H1 (cell line): ENCODE measurements around the gene DAPK1. TPM values are rescaled to one million over a fixed set of nuclear protein-coding genes. Genes with fewer than 3 reads are reported as not detected.

Experiments used
- CTCF ChIA-PET: fragments of 300-600 bp; sonication (Branson Sonifier 250); formaldehyde crosslinking; loops from one replicate; lab custom pipeline; 2021; ENCODE audit not compliant: partially characterized antibody; lab: Charles Lee
- POLR2A ChIA-PET: fragments of 300-600 bp; sonication (Branson Sonifier 250); formaldehyde crosslinking; loops from one replicate; lab custom pipeline; 2021; ENCODE audit warnings: inconsistent platforms; ENCODE audit not compliant: partially characterized antibody; lab: Charles Lee
- DNase-seq, 2 experiments: peaks; one replicate each; pipeline versions ENCODE4 v3.0.0 to v3.0.0-alpha.2; 2010 to 2022; ENCODE audit warnings: low spot score in 2 of 2, low read depth in 1 of 2, mixed read lengths in 1 of 2
- FAIRE-seq: peaks from 2 replicates; lab custom pipeline; 2011; peaks lifted over from hg19 to GRCh38; lab: Jason Lieb, UNC
- H2AFZ ChIP-seq: 2 replicates; pipeline ENCODE4 v1.8.1; 2012; ENCODE audit warnings: low read length, inconsistent platforms
- H2AK5ac ChIP-seq: 2 replicates; pipeline ENCODE4 v1.6.1; 2013; ENCODE audit warnings: low read depth, low read length
- H2BK120ac ChIP-seq: replicated peaks from 2 replicates; pipeline ENCODE3; 2013; ENCODE audit warnings: low read depth, low read length, inconsistent platforms
- H2BK12ac ChIP-seq: 2 replicates; pipeline ENCODE4 v1.6.1; 2013; ENCODE audit warnings: low read depth, low read length
- H2BK15ac ChIP-seq: 2 replicates; pipeline ENCODE4 v1.6.1; 2013; ENCODE audit warnings: low read length
- H2BK20ac ChIP-seq: 2 replicates; pipeline ENCODE4 v1.6.1; 2013; ENCODE audit warnings: low read length
- H2BK5ac ChIP-seq: 2 replicates; pipeline ENCODE4 v1.6.1; 2013; ENCODE audit warnings: low read depth, low read length
- H3K14ac ChIP-seq: 2 replicates; pipeline ENCODE4 v1.6.1; 2013; ENCODE audit warnings: inconsistent platforms; ENCODE audit not compliant: insufficient read length
- H3K18ac ChIP-seq: 2 replicates; pipeline ENCODE4 v1.6.1; 2013; ENCODE audit warnings: low read length; ENCODE audit errors: extremely low read depth
- H3K23ac ChIP-seq: 2 replicates; pipeline ENCODE4 v1.6.1; 2013; ENCODE audit warnings: inconsistent platforms; ENCODE audit not compliant: insufficient read length
- H3K23me2 ChIP-seq: 2 replicates; pipeline ENCODE4 v1.6.1; 2013; ENCODE audit warnings: low read depth, low read length
- H3K27ac ChIP-seq: 2 replicates; pipeline ENCODE4 v1.6.1; 2011; ENCODE audit warnings: low read depth, low read length, inconsistent platforms
- H3K27me3 ChIP-seq, 4 experiments: replicated peaks in 1 of 4; 1 replicate in 1 of 4; 2 replicates in 3 of 4; pipeline versions ENCODE4 v1.6.1 to v1.8.1; 2011 to 2013; ENCODE audit warnings: low read length in 3 of 4, mild to moderate bottlenecking in 3 of 4, inconsistent platforms in 2 of 4, mixed read lengths in 2 of 4, moderate library complexity in 1 of 4; ENCODE audit not compliant: control insufficient read depth in 3 of 4, insufficient read depth in 3 of 4; ENCODE audit errors: extremely low read depth in 1 of 4
- H3K36me3 ChIP-seq, 4 experiments: 2 replicates each; pipeline versions ENCODE4 v1.6.1 to v1.8.1; 2011 to 2013; ENCODE audit warnings: mild to moderate bottlenecking in 4 of 4, low read length in 3 of 4, moderate library complexity in 2 of 4, control low read depth in 1 of 4, inconsistent platforms in 1 of 4; ENCODE audit not compliant: insufficient read depth in 4 of 4, control insufficient read depth in 2 of 4
- H3K4ac ChIP-seq: replicated peaks from 2 replicates; pipeline ENCODE3; 2013; ENCODE audit warnings: low read length, low read depth, mixed read lengths, inconsistent platforms; ENCODE audit not compliant: insufficient read length
- H3K4me1 ChIP-seq, 4 experiments: replicated peaks in 1 of 4; 1 replicate in 1 of 4; 2 replicates in 3 of 4; pipeline versions ENCODE4 v1.6.1 to v1.8.1; 2011 to 2013; ENCODE audit warnings: low read length in 3 of 4, inconsistent platforms in 2 of 4, mixed read lengths in 1 of 4; ENCODE audit not compliant: insufficient read depth in 4 of 4, control insufficient read depth in 3 of 4
- H3K4me2 ChIP-seq, 2 experiments: 2 replicates each; pipeline versions ENCODE4 v1.6.1 to v1.8.1; 2011 to 2013; ENCODE audit warnings: low read depth in 2 of 2, low read length in 2 of 2, control low read depth in 1 of 2, inconsistent platforms in 1 of 2, mild to moderate bottlenecking in 1 of 2; ENCODE audit not compliant: insufficient read depth in 1 of 2
- H3K4me3 ChIP-seq, 4 experiments: fragments of 200-600, 300-600 bp in 1 of 4; sonication (generic), shearing (Covaris generic), sonication (Bioruptor Twin) in 1 of 4; 2 replicates each; pipeline versions ENCODE4 v1.5.1 to v1.8.1; 2011 to 2016; ENCODE audit warnings: low read length in 4 of 4, low read depth in 3 of 4, control low read depth in 2 of 4, inconsistent platforms in 2 of 4, mild to moderate bottlenecking in 2 of 4, mixed read lengths in 1 of 4, moderate library complexity in 1 of 4; ENCODE audit not compliant: insufficient read depth in 2 of 4; ENCODE audit errors: extremely low read depth in 1 of 4
- H3K56ac ChIP-seq: replicated peaks from 2 replicates; pipeline ENCODE3; 2013; ENCODE audit warnings: low read depth, mild to moderate bottlenecking, mixed read lengths, low read length, inconsistent platforms; ENCODE audit not compliant: insufficient read length
- H3K79me1 ChIP-seq: 2 replicates; pipeline ENCODE4 v1.6.1; 2013; ENCODE audit warnings: low read depth, low read length, control low read depth
- H3K79me2 ChIP-seq, 2 experiments: 2 replicates each; pipeline versions ENCODE4 v1.6.1 to v1.8.1; 2012 to 2013; ENCODE audit warnings: low read length in 2 of 2, mild to moderate bottlenecking in 2 of 2, inconsistent platforms in 1 of 2; ENCODE audit not compliant: insufficient read depth in 2 of 2, control insufficient read depth in 1 of 2
- H3K9ac ChIP-seq, 4 experiments: replicated peaks in 1 of 4; 1 replicate in 1 of 4; 2 replicates in 3 of 4; pipeline versions ENCODE4 v1.6.1 to v1.8.1; 2011 to 2013; ENCODE audit warnings: low read depth in 3 of 4, low read length in 3 of 4, control low read depth in 2 of 4, mild to moderate bottlenecking in 2 of 4, moderate library complexity in 2 of 4, inconsistent platforms in 1 of 4; ENCODE audit errors: extremely low read depth in 1 of 4
- H3K9me3 ChIP-seq, 2 experiments: 2 replicates each; pipeline versions ENCODE4 v1.6.1 to v1.8.1; 2012 to 2013; ENCODE audit warnings: mild to moderate bottlenecking in 2 of 2, moderate library complexity in 2 of 2, control low read depth in 1 of 2, inconsistent platforms in 1 of 2, low read depth in 1 of 2, low read length in 1 of 2, mixed read lengths in 1 of 2; ENCODE audit not compliant: insufficient read depth in 2 of 2
- H4K20me1 ChIP-seq, 2 experiments: replicated peaks in 1 of 2; 2 replicates each; pipeline versions ENCODE3 to v1.8.1; 2011 to 2013; ENCODE audit warnings: inconsistent platforms in 2 of 2, low read length in 2 of 2, mild to moderate bottlenecking in 1 of 2; ENCODE audit not compliant: insufficient read depth in 2 of 2, control insufficient read depth in 1 of 2
- H4K5ac ChIP-seq: 2 replicates; pipeline ENCODE4 v1.6.1; 2013; ENCODE audit warnings: low read length, low read depth, mixed read lengths, inconsistent platforms; ENCODE audit not compliant: insufficient read length
- H4K8ac ChIP-seq: 2 replicates; pipeline ENCODE4 v1.8.0; 2013; ENCODE audit warnings: mild to moderate bottlenecking, moderate library complexity, low read length, inconsistent platforms; ENCODE audit not compliant: insufficient read depth; ENCODE audit errors: extremely low read depth
- H4K91ac ChIP-seq: replicated peaks from 2 replicates; pipeline ENCODE3; 2013; ENCODE audit warnings: low read length, mixed read lengths, inconsistent platforms; ENCODE audit not compliant: insufficient read length
- BCL11A ChIP-seq, 2 experiments: IDR thresholded peaks; one replicate each; pipeline ENCODE4 v1.6.1; 2011; ENCODE audit warnings: low read depth in 2 of 2, low read length in 2 of 2, mild to moderate bottlenecking in 2 of 2
- KDM4A ChIP-seq: IDR thresholded peaks from one replicate; pipeline ENCODE4 v1.7.1; 2012; ENCODE audit warnings: low read depth, mild to moderate bottlenecking, moderate library complexity, low read length, inconsistent platforms; ENCODE audit not compliant: severe bottlenecking
- PHF8 ChIP-seq: fragments of 200-600 bp; sonication (generic); conservative IDR thresholded peaks from 2 replicates; pipeline ENCODE4 v1.7.1; 2012; ENCODE audit warnings: low read depth, mild to moderate bottlenecking, inconsistent platforms, low read length, moderate library complexity
- POLR2AphosphoS5 ChIP-seq: IDR thresholded peaks from 2 replicates; pipeline ENCODE4 v1.6.1; 2011; ENCODE audit warnings: low read depth, low read length
- RAD21 ChIP-seq, 2 experiments: IDR thresholded peaks in 1 of 2; conservative IDR thresholded peaks in 1 of 2; 2 replicates each; pipeline ENCODE4 v1.6.1; 2011; ENCODE audit warnings: low read depth in 2 of 2, low read length in 2 of 2, improper control_type of control experiment in 1 of 2, inconsistent platforms in 1 of 2, mild to moderate bottlenecking in 1 of 2, moderate library complexity in 1 of 2
- RBBP5 ChIP-seq: IDR thresholded peaks from 2 replicates; pipeline ENCODE4 v1.7.1; 2012; ENCODE audit warnings: low read depth, mild to moderate bottlenecking, inconsistent platforms, low read length, moderate library complexity, borderline replicate concordance
- RXRA ChIP-seq: IDR thresholded peaks from 2 replicates; pipeline ENCODE4 v1.6.1; 2011; ENCODE audit warnings: low read depth, mild to moderate bottlenecking, low read length, moderate library complexity; ENCODE audit not compliant: insufficient read depth
- TAF1 ChIP-seq: IDR thresholded peaks from 2 replicates; pipeline ENCODE4 v1.6.1; 2011; ENCODE audit warnings: mild to moderate bottlenecking, low read depth, low read length
- TAF7 ChIP-seq: optimal IDR thresholded peaks from 2 replicates; pipeline ENCODE3; 2011; ENCODE audit warnings: low read depth, mild to moderate bottlenecking, inconsistent platforms, low read length, moderate library complexity, borderline replicate concordance
- TEAD4 ChIP-seq: IDR thresholded peaks from 2 replicates; pipeline ENCODE4 v1.6.1; 2012; ENCODE audit warnings: low read depth, low read length, inconsistent platforms, mixed read lengths
- WGBS, 2 experiments: shearing (Covaris generic) in 1 of 2; methylation state at CpG; one replicate each; pipeline versions ENCODE4 v1.1.6 to v1.1.7; 2013 to 2015; ENCODE audit warnings: low lambda C conversion rate in 2 of 2, mixed read lengths in 2 of 2, inconsistent platforms in 1 of 2, low coverage in 1 of 2, missing lambda C conversion rate in 1 of 2; ENCODE audit not compliant: insufficient replicate concordance in 2 of 2, insufficient coverage in 1 of 2, insufficient read length in 1 of 2; ENCODE audit errors: extremely low coverage in 1 of 2, missing lambda C conversion rate in 1 of 2; 5-methylcytosine and 5-hydroxymethylcytosine counted together
- polyA plus RNA-seq, 7 experiments: library from polyadenylated mRNA; depleted of rRNA in 3 of 7; stranded (reverse) in 5 of 7; unstranded in 2 of 7; fragments of >200 nt in 5 of 7; fragments of 200-250 nt in 2 of 7; gene quantifications; 1 replicate in 5 of 7; 2 replicates in 1 of 7; 4 replicates in 1 of 7; pipeline versions ENCODE4 v1.2.1 to v1.2.3, GENCODE V29; 2011 to 2013; ENCODE audit warnings: missing spikeins in 2 of 7, mixed read lengths in 2 of 7
- total RNA-seq: library from RNA; stranded (reverse); fragmentation: NEBNext Ultra II Directional; extraction: Animal tissue kit (Norgen Biotek cat#: 25700); gene quantifications from 2 replicates; pipeline ENCODE4 v1.2.1, GENCODE V29; 2021

Gene DAPK1
- total and polyA plus RNA-seq, 2 of the 8 experiments (the other 6 are each of a cell fraction or from before 2014, with no cell fraction given), result 62.4 to 131 TPM

DNA sequence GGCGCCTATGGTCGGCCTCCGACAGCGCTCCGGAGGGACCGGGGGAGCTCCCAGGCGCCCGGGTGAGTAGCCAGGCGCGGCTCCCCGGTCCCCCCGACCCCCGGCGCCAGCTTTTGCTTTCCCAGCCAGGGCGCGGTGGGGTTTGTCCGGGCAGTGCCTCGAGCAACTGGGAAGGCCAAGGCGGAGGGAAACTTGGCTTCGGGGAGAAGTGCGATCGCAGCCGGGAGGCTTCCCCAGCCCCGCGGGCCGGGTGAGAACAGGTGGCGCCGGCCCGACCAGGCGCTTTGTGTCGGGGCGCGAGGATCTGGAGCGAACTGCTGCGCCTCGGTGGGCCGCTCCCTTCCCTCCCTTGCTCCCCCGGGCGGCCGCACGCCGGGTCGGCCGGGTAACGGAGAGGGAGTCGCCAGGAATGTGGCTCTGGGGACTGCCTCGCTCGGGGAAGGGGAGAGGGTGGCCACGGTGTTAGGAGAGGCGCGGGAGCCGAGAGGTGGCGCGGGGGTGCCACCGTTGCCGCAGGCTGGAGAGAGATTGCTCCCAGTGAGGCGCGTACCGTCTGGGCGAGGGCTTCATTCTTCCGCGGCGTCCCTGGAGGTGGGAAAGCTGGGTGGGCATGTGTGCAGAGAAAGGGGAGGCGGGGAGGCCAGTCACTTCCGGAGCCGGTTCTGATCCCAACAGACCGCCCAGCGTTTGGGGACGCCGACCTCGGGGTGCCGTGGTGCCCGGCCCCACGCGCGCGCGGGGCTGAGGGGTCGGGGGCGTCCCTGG, 561 bp downstream of the DAPK1 start:
- Histone ChIP-seq H4K91ac (peak overlapping the region; percentile 2), H3K23ac (no peak overlapping the region), H2AFZ (no peak overlapping the region), H3K23me2 (peaks cover 15% of the 10 kb centered on the region), H2BK20ac (no peak overlapping the region), H3K56ac (peak overlapping the region; percentile 78), H3K27me3 (no peaks in the 10 kb centered on the region), H3K18ac (peak overlapping the region; percentile 90), H4K8ac (peak overlapping the region; percentile 95), H2BK5ac (peak overlapping the region; percentile 90; the same call in 1 of the 2 replicates), H3K4me3 (peak overlapping the region; percentile 65 to 83 (median 76)), H2AK5ac (no peak overlapping the region), H3K79me2 (peaks cover 9 to 56% of the 10 kb centered on the region in 2 experiments), H3K14ac (no peak overlapping the region), H2BK15ac (no peak overlapping the region), H4K5ac (peak overlapping the region; percentile 57), H3K9me3 (no peaks in the 10 kb centered on the region), H2BK120ac (no peak overlapping the region), H3K4ac (peak overlapping the region; percentile 88), H3K36me3 (peaks cover 0 to 17% (median 3%) of the 10 kb centered on the region in 4 experiments; a peak in 3 of 8 replicates), H2BK12ac (no peak overlapping the region), H3K4me2 (peak overlapping the region; percentile 84 to 97), H4K20me1 (peaks cover 9 to 10% of the 10 kb centered on the region in 2 experiments), H3K9ac (peak overlapping the region; percentile 64 to 92 (median 72)), H3K27ac (peak overlapping the region; percentile 58; the same call in 1 of the 2 replicates), H3K79me1 (peaks cover 6% of the 10 kb centered on the region), H3K4me1 (peaks cover 0 to 2% (median 0%) of the 10 kb centered on the region in 4 experiments; a peak in 1 of 7 replicates)
- CTCF ChIA-PET, result interaction anchor here (0.6 to 2.7 kb wide), 19 partner anchors 11 to 170 kb away, joined by 3 to 12 read pairs (median 5); no protein-coding TSS in a partner anchor
- DNase-seq (peak in 1 of 2 experiments; percentile 75), FAIRE-seq (no peak)
- 1% methylated on average over 68 of the region's 80 CpGs; no CpG with 5 or more reads in 1 of the 2 experiments for WGBS, 2 experiments
- POLR2A ChIA-PET, result interaction anchor here (0.8 to 2.9 kb wide), 16 partner anchors 10 to 160 kb away, joined by 3 to 18 read pairs (median 4); no protein-coding TSS in a partner anchor
- TF ChIP-seq TAF7, result no peak
- 0 out of 2 replicates have a peak, but pooled peaks have one; percentile 21 for TF ChIP-seq POLR2AphosphoS5
- peak; percentile 26 for TF ChIP-seq KDM4A
- peak; percentile 48; the same call in 1 of the 2 replicates for TF ChIP-seq PHF8
- 0 out of 2 replicates have a peak, but pooled peaks have one; percentile 29 for TF ChIP-seq RBBP5
- peak; percentile 84 for TF ChIP-seq TEAD4
- TF ChIP-seq TAF1, result peak; percentile 43
- no peak for TF ChIP-seq BCL11A (IDR thresholded peaks at IDR 0.05; ENCODE audit: low read depth in 2 of 2, low read length in 2 of 2)
- TF ChIP-seq RXRA, result no peak
- peak; percentile 24 to 33; a peak in 3 of 4 replicates for TF ChIP-seq RAD21 (IDR thresholded peaks at IDR 0.05 in 1 of 2, conservative IDR thresholded peaks at IDR 0.05 in 1 of 2; ENCODE audit: low read depth in 2 of 2, low read length in 2 of 2)
